ENCODE results near the gene STIM1.

Gene STIM1

DNA sequence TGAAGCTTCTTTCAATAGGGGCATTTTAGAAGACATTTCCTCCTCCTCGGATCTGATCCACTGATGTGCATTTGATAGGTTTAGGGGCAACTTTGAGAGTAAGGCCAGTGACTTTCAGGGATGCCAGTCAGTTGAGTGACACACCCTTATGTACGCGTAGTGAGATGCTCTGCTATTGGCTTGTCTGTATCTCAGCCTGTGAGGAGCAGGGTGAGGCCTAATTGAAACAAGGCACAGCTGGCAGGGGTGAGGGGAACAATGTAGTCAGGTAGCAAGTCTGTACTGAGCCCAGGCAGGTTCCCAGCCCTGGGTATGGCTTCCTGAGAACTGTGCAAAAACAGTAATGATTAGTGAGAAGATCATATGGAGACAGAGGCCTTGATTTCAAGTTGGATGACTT lies 61.5 kb downstream of the STIM1 start:
- Histone ChIP-seq H3K4me3 (no peak overlapping the region), H3K4me1 (peaks cover 0 to 14% (median 0%) of the 10 kb centered on the region in 4 donors), H3K9me3 (no peaks in the 10 kb centered on the region), H3K36me3 (no peaks in the 10 kb centered on the region), H3K27me3 (no peaks in the 10 kb centered on the region), H3K27ac (no peak overlapping the region)
- no peak for TF ChIP-seq CTCF (IDR thresholded peaks at IDR 0.05)
- intact Hi-C loops (cut with DNase I; ENCODE audit: low total_unique reads), result no loop called here
- no peak for DNase-seq

GRCh38 chr11:3920148-3920852 lies 64.8 kb downstream of the STIM1 start:
- Histone ChIP-seq H3K4me3 (no peak overlapping the region), H3K27me3 (no peaks in the 10 kb centered on the region), H3K36me3 (no peaks in the 10 kb centered on the region), H3K27ac (no peak overlapping the region), H3K9me3 (no peaks in the 10 kb centered on the region), H3K4me1 (peaks cover 0 to 14% (median 0%) of the 10 kb centered on the region in 4 donors)
- intact Hi-C loops (cut with DNase I; ENCODE audit: low total_unique reads), result no loop called here
- no peak for TF ChIP-seq CTCF (IDR thresholded peaks at IDR 0.05)
- peak in 1 of 2 donors; percentile 77 for DNase-seq

DNA sequence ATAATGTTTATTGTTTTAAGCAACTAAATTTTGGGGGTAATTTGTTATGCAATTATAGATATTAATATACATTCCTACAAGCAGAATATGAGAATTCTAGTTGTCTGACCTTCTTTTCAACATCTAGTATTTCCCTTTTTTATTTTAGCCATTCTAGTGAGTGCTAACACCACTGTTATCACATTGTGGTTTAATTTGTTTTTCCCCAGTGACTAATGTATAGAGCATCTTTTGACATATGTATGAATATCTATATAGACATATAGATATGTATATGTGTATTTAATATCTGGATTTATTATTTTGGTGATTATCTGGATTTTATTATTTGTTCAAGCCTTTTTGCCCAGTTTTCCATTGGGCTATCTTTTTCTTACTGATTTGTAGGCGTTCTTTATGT lies 66.6 kb downstream of the STIM1 start:
- Histone ChIP-seq H3K4me1 (peaks cover 0 to 14% (median 0%) of the 10 kb centered on the region in 4 donors), H3K27me3 (no peaks in the 10 kb centered on the region), H3K4me3 (no peak overlapping the region), H3K36me3 (no peaks in the 10 kb centered on the region), H3K9me3 (no peaks in the 10 kb centered on the region), H3K27ac (no peak overlapping the region)
- no peak for DNase-seq
- intact Hi-C loops (cut with DNase I; ENCODE audit: low total_unique reads), result no loop called here
- no peak for TF ChIP-seq CTCF (IDR thresholded peaks at IDR 0.05)

DNA sequence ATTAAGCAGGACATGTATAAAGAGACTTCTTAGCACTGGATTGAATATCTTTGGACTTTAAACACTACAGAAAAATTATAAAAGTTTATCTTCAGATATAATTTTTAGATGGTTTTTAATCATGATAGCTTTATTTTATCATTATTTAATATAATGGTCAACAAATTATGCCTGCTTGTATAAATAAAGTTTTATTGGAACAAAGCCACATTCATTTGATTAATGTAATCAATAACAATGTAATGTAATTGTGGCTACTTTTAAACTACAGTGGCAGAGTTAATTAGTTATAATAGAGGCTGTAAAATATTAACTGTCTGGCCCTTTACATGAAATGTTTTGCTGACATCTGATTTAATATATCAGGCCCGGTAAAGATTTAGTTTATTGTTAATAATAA lies 70.0 kb downstream of the STIM1 start:
- Histone ChIP-seq H3K9me3 (no peaks in the 10 kb centered on the region), H3K27ac (no peak overlapping the region), H3K27me3 (no peaks in the 10 kb centered on the region), H3K36me3 (no peaks in the 10 kb centered on the region), H3K4me3 (no peak overlapping the region), H3K4me1 (peaks cover 0 to 39% (median 12%) of the 10 kb centered on the region in 4 donors)
- DNase-seq, result no peak
- intact Hi-C loops (cut with DNase I; ENCODE audit: low total_unique reads), result no loop called here
- TF ChIP-seq CTCF (IDR thresholded peaks at IDR 0.05), result no peak

- H3K27ac ChIP-seq, result no peak overlapping the region
- intact Hi-C loops (cut with DNase I; ENCODE audit: low total_unique reads), result no loop called here
- H3K4me1 ChIP-seq, result peaks cover 0 to 39% (median 12%) of the 10 kb centered on the region in 4 donors
- H3K4me3 ChIP-seq, result no peak overlapping the region
- H3K36me3 ChIP-seq, result no peaks in the 10 kb centered on the region
- no peaks in the 10 kb centered on the region for H3K9me3 ChIP-seq
- DNase-seq, result no peak
- no peaks in the 10 kb centered on the region for H3K27me3 ChIP-seq
- no peak for TF ChIP-seq CTCF (IDR thresholded peaks at IDR 0.05)
These were observed 71.1 kb downstream of the STIM1 start for GRCh38 chr11:3926458-3927095.
